Measurements from ENCODE around the gene DDRGK1.
A peak's percentile ranks its signal among the peaks of the same experiment; 100 is the strongest.
"Not testable (repeated sequence)": the region's sequence is repeated elsewhere in the genome, so short reads cannot be mapped to it uniquely, and the experiment has no call there.

Gene DDRGK1

GRCh38 chr20:3210346-3210745, 5.9 kb upstream of the DDRGK1 start:
- DNase-seq = no peak

DNA sequence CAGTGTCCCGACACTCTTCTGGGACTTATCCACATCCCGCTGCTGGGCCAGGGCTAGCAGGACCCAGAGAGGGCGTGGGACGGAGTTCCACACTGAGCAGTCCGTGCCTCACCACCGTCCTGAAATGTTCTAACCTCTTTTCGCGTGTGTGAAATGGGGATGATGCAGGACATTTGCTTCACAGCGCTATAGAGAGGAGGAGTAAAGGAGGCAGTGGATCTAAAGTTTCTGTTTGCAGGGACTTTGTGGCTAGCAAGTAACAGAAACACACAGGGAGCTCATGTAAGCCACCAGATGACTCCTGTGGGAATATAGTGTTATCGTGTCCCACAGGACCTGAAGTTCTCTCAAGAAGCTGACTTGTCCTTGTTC, 5.5 kb upstream of the DDRGK1 start:
- no peak for DNase-seq

GRCh38 chr20:3209257-3209945, 4.9 kb upstream of the DDRGK1 start, which contains the start of gene ITPA:
Gene ITPA, plus strand, starts transcription at chr20:3209498. Its CDS starts 54 bp downstream, at chr20:3209552.
- peak; percentile 47 to 59 for DNase-seq

DNA sequence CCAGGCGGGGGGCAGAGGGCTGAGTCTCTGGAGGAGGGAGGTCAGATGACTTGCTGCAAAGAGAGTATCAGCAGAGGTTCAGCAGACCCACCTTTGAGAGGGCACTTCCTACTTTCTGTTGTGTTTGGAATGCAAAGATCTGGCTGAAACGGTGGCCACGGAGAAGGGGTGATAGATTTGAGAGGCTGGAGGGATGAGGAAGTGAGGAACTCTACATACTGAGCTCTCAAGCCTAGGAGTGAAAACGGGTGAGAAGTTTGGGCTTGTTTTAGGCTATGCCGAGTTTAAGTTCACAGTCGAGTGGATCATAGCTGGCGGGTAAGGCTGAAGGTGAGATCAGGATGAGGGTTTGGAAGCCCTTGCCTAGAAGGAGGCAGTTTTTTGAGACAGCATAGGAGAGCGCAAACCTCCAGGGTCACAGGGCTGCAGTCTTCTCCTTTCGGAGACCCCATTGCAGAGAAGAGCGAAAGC, 4.3 kb upstream of the DDRGK1 start:
- DNase-seq = peak in 1 of 2 experiments; percentile 15

- peak; percentile 4 to 20 for DNase-seq
These were observed 963 bp downstream of the DDRGK1 start for GRCh38 chr20:3203315-3204123.

DNA sequence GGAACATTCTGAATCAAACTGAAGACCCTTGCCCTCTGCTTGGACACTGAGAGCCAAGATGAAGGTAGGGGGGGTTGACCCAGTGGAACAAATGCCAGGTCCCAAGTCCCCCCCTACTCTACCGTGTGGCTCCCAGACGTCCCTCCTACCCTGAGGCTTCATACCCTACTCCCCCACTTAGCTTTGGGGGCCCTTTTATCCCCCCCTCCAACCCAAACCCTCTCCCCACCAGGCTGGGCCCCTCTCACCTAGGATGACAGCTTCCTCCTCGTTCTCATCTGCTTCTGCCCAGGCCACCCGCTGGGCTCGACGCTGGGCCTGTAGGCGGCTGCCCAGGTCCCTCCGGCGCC, 1.5 kb downstream of the DDRGK1 start:
- no peak for DNase-seq

DNA sequence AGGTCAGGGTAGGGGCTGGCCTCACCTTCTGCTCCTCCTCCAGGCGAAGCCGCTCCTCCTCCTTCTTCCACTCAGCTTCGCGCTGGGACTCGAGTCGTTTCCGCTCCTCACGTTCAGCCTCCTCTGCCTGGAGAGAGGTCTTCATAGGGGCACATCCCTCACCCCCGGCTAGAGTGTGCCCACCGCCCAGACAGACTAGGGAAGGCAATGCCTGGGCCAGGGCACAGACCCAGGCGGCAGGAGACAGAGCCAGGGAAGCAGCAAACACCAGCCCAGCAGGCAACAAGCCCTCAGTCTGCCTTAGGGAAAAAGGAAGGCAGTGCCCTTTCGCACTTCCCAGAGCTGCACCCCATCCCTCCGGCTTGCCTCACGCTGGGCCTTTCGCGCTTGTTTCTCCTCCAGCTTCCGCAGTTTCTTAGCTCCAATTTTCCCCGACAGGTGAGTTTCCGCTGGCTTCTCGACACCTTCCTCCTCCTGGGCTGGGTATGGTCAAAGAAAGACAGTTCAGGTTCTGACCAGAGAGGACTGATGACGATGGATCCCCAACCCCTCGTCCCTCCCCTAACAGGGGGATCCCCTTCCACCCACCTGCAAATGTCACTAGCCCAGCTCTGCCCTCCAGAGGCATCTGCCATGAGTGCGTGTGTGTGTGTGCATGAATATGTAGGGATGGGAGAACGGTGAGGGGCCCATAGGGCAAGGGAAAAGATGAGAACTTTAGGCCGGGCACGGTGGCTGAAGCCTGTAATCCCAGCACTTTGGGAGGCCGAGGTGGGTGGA, 4.3 kb downstream of the DDRGK1 start:
- no peak for DNase-seq

- DNase-seq = no peak
These were observed 5.3 kb downstream of the DDRGK1 start for GRCh38 chr20:3199206-3199605.

DNA sequence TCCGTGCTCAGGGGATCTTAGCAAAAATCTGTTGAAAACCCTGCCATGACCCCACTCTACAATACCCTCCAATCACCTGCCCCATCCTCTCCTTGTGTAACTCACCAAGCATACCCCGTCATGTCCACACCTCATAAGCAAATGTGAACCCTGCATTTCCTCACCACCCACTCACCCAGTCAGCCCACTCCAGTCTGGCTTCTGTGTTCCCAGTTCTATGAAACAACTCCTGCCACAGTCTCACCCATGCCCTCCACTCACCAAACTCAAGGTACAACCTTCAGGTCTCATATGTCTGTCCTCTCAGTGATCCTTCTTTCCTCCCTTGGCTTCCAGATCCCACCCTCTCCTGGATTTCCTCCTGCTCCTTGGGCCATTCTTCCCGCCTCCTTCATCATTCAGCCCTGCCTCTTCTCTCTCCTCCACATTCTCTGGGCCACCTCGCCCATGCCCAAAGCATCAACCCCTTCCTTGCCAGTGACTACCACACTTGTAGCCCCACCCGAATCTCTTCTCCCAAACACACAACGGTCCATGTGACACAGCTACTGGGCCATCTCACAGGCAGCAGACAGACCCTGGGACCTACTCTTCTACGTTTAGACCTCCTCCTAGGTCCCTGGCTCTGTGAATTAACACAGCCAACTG, 8.8 kb downstream of the DDRGK1 start:
- no peak for DNase-seq

GRCh38 chr20:3194617-3195280, 9.7 kb downstream of the DDRGK1 start:
- no peak for DNase-seq

- peak in 1 of 2 experiments; percentile 19 for DNase-seq
These were observed 10.5 kb downstream of the DDRGK1 start for GRCh38 chr20:3193806-3194616.

- no peak for DNase-seq
These were observed 12.1 kb downstream of the DDRGK1 start for GRCh38 chr20:3192226-3193015.

DNA sequence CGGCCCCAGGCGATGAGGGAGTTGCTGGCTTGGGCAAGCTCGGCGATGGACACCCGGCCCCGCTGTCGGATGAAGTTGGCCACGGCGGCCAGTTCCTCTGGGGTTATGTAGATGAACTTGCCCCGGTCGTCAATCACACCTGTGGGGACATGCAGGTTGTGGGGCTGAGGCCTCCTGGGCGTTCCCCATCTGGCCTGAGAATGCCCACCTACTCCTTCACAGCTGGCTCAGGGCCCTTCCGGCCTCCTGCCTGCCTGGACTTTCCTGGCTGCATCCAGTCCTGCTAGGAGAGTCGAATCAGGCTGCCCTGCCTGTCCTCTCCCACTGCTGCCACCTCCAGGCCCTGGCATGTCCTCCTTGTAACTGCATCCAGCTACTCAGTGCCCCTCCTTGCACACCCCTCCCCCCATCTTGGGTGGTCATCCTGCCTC, 13.8 kb downstream of the DDRGK1 start:
- no peak for DNase-seq

GRCh38 chr20:3189561-3190131, 14.8 kb downstream of the DDRGK1 start:
- no peak for DNase-seq

GRCh38 chr20:3188823-3189413, 15.6 kb downstream of the DDRGK1 start:
- DNase-seq = no peak

DNA sequence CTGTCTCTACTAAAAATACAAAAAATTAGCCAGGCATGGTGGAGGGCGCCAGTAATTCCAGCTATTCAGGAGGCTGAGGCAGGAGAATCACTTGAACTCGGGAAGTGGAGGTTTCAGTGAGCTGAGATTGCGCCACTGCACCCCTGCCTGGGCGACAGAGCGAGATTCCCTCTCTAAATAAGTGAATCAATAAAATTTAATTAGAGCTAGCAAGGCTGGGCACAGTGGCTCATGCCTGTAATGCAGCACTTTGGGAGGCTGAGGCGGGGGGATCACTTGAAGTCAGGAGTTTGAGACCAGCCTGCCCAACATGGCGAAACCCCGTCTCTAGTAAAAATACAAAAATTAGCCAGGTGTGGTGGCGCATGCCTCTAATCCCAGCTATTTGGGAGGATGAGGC, 16.6 kb downstream of the DDRGK1 start:
- not testable (repeated sequence) for DNase-seq

DNA sequence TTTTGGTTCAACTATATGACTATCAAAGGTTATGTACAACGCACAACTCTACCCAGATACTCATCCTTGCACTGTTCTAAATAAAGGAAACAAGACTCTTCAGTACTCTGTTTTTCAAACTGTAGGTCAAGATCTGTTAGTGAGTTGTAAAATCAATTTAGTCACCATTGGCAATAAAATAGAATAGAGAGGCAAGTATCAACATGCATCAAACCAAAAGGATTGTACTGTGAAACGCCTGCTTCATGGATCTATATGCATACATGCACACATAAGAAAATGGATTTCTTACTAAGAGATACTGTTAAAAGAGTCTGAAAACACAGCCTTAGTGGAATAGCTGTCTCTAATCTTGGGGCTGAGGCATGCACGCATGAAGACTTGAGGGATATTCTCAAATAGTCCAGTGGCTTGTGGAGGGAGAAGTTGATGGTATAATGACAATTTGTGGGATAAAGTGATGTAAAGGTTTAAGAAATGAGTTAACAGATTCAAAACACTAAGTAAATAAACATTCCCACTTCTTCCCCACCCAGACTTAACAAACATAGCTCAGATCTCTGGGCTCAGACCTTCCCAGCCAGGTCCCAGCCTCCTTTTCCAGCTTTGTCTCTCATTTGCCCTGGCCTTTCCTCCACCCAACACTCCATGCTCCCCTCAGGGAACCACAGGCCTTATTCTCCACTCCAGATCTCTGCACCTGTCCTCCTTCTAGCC, 20.4 kb downstream of the DDRGK1 start:
- DNase-seq = no peak

- not testable (repeated sequence) for DNase-seq
These were observed 22.1 kb downstream of the DDRGK1 start for GRCh38 chr20:3182429-3182828.

DNA sequence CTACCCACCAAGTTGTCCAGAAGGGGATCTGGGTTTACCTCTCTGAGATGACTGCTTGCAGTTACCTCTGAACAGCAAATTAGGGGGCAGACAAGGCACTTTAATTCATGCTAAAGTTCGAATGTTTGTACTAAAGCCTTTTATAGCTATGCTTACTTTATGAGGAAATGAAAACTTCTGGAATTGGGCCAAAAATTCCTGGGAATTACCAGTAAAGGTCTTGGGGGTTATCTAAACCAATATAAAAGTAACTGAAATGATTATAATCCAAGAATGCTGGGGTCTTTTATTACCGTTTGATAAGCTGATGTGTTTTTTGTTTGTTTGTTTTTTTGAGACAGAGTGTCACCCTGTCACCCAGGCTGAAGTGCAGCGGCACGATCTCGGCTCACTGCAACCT, 23.2 kb downstream of the DDRGK1 start:
- DNase-seq = no peak

Measured in stimulated activated CD4-positive, alpha-beta T cell treated with anti-CD3 and anti-CD28 coated beads, Interleukin-4, amount 100 ng/mL, for 4 hours (primary cell).